IgD-negative memory B cell (primary cell): ENCODE data around the gene OBP2A. TPM values are rescaled to one million over a fixed set of nuclear protein-coding genes. Genes with fewer than 3 reads are reported as not detected.
"Not testable (repeated sequence)": the region's sequence is repeated elsewhere in the genome, so short reads cannot be mapped to it uniquely, and the experiment has no call there.

ENCODE experiments used
- H3K27ac Mint-ChIP-seq, 3 donors: one replicate each; pipeline ENCODE4 v1.8.0; 2020 to 2022; ENCODE audit warnings: mild to moderate bottlenecking in 3 of 3, mixed read lengths in 3 of 3, moderate library complexity in 1 of 3
- H3K27me3 Mint-ChIP-seq: one replicate; pipeline ENCODE4 v1.8.0; 2021; ENCODE audit warnings: mixed read lengths
- H3K36me3 Mint-ChIP-seq: one replicate; pipeline ENCODE4 v1.8.0; 2020; ENCODE audit warnings: mild to moderate bottlenecking, mixed read lengths
- H3K4me1 Mint-ChIP-seq, 3 donors: one replicate each; pipeline ENCODE4 v1.8.0; 2020 to 2022; ENCODE audit warnings: mixed read lengths in 3 of 3, mild to moderate bottlenecking in 1 of 3
- H3K4me3 Mint-ChIP-seq, 4 donors: one replicate each; pipeline ENCODE4 v1.8.0; 2020 to 2022; ENCODE audit warnings: mild to moderate bottlenecking in 4 of 4, mixed read lengths in 4 of 4, moderate library complexity in 3 of 4
- H3K9me3 Mint-ChIP-seq, 3 donors: one replicate each; pipeline ENCODE4 v1.8.0; 2020 to 2021; ENCODE audit warnings: mixed read lengths in 3 of 3, mild to moderate bottlenecking in 1 of 3
- polyA plus RNA-seq: library from polyadenylated mRNA; unstranded; fragments of 300-500 nt; fragmentation: Illumina TruSeq; gene quantifications from one replicate; pipeline ENCODE4 v1.2.3, GENCODE V29; 2021

OBP2A gene
- polyA plus RNA-seq, 1 donor from 2014 or later, result not detected

DNA sequence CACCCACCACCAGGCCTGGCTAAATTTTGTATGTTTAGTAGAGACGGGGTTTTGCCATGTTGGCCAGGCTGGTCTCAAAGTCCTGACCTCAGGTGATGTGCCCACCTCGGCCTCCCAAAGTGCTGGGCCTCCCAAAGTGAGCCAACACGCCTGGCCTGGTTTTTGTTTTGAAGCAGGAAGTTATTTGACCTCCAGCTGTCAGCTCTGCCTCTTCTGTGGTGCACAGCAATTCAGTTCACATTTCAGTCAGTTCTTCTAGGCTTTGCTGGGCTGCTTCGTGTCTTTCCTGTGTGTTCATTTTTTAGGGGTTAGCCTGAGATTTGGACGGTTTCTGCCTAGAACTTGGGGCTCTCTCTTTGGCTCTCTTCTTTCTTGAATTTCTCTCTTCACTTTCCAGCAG is 15.8 kb upstream of the OBP2A start:
- Mint-ChIP-seq H3K27me3 (peaks cover 18% of the 10 kb centered on the region), H3K9me3 (no peaks in the 10 kb centered on the region), H3K36me3 (no peaks in the 10 kb centered on the region), H3K27ac (peak overlapping the region in 1 of 3 donors; percentile 12), H3K4me1 (no peaks in the 10 kb centered on the region), H3K4me3 (no peak overlapping the region)

DNA sequence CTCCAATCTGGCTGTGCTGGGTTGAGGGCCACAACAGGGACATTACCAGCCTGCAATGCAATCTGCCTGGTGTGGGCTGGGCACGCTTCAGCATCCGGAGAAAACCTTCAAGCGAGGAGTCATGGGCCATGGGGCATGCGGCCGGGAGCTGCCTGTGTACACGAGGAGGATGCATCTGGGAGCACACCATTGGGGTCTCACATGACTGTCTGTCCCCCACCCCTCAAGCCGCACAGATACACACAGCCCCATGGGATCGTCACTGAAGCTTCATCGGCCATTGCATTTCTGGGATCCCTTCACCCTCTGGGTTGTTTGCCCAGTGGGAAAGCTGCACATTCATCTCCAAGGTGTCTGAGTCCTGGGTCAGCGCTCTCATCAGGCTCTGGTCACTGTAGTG is 14.8 kb upstream of the OBP2A start:
- Mint-ChIP-seq H3K9me3 (no peaks in the 10 kb centered on the region), H3K36me3 (no peaks in the 10 kb centered on the region), H3K4me1 (no peaks in the 10 kb centered on the region), H3K27ac (no peak overlapping the region), H3K4me3 (no peak overlapping the region), H3K27me3 (peaks cover 18% of the 10 kb centered on the region)

DNA sequence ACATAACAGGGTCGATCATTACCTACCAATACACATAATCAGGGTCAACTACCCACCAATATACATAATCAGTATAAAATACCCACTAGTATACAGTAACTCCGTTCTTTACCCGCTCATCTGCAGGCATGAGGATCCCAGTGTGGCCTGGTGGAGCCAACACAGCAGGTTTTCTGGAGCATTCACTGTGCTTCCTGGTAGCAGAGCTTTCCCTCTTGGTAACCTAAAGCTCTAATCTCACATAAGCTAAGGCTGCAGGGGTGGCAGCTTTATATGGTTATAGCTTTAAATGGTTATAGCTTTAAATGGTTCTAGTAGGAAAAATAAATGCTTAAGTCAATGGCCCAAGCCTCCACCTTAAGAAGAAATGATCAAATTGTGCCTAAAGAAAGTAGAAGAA is 12.8 kb upstream of the OBP2A start:
- H3K27me3 Mint-ChIP-seq, result peaks cover 26% of the 10 kb centered on the region
- H3K4me1 Mint-ChIP-seq, result no peaks in the 10 kb centered on the region
- H3K27ac Mint-ChIP-seq, result no peak overlapping the region
- H3K4me3 Mint-ChIP-seq, result no peak overlapping the region
- no peaks in the 10 kb centered on the region for H3K9me3 Mint-ChIP-seq
- H3K36me3 Mint-ChIP-seq, result no peaks in the 10 kb centered on the region

DNA sequence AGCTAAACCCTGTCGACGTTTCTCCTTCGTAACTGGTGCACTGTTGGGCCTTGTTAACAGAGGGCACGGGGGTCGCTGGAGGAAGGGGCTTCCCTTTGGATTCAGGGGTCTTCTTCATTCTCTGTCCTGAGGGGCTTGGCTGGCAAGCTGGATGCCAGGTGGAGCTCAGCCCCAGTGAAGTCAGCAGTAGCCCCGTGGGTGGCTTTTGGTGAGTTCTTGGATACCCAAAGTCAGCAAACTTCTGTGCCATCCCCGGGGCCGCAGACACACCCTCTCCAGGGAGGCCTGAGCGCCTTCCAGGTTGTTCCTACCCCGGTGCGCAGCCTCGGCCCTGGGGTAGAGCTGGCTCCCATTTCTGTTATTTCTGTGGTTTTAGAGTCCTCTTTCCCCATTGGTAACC is 12.3 kb upstream of the OBP2A start:
- no peak overlapping the region for H3K4me3 Mint-ChIP-seq
- H3K36me3 Mint-ChIP-seq, result no peaks in the 10 kb centered on the region
- H3K27me3 Mint-ChIP-seq, result peaks cover 26% of the 10 kb centered on the region
- H3K4me1 Mint-ChIP-seq, result no peaks in the 10 kb centered on the region
- H3K27ac Mint-ChIP-seq, result no peak overlapping the region
- H3K9me3 Mint-ChIP-seq, result no peaks in the 10 kb centered on the region

DNA sequence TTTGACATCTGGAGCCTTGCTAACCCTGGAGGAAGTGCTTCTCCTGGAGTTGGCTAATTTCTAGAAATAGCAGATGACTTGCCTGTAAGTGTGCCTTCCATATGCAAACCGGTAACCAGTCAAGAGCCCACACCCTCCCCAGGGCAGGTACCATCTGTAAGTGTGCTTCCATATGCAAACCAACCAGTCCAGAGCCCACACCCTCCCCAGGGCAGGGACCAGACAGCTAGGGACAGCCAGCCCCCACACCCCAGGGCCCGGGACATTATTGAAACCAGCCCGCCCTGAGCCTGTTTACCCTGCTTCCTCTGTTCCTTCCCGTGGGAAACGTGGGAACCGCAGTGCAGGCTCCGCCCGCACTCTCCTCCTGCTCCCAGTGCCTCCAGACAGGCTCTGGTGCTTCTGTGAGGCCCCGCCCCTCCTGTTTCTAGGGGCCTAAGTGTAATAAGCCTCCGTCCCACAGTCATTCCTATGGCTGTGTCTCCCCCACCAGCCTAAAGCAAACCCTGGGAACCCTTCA is 11.7 kb upstream of the OBP2A start:
- H3K9me3 Mint-ChIP-seq, H3K4me3 Mint-ChIP-seq, H3K36me3 Mint-ChIP-seq, H3K4me1 Mint-ChIP-seq: not testable (repeated sequence)
- Mint-ChIP-seq H3K27ac (peak overlapping the region in 1 of 3 donors; percentile 29), H3K27me3 (peaks cover 26% of the 10 kb centered on the region)

DNA sequence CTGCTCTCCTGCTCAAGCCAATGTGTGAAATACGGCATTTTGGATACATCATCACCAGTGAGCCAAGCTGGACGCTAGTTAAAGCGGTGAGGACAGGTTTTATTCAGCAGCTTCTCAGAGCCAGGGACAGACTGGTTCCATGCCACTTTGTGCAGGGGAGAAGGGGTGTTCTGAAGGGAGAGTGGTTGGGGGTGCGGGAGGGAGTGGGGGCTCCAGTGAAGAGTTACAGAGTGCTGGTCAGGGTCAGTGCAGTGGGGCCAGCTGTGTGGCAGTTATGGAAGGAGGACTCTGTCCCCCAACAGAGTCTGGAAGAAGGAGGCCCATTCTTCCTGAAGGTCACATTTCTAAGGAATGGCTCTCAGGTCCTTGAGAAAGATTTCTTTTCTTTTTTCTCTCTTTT is 11.1 kb upstream of the OBP2A start:
- H3K4me3 Mint-ChIP-seq, H3K4me1 Mint-ChIP-seq, H3K36me3 Mint-ChIP-seq, H3K27ac Mint-ChIP-seq, H3K9me3 Mint-ChIP-seq: not testable (repeated sequence)
- H3K27me3 Mint-ChIP-seq, result peaks cover 26% of the 10 kb centered on the region

DNA sequence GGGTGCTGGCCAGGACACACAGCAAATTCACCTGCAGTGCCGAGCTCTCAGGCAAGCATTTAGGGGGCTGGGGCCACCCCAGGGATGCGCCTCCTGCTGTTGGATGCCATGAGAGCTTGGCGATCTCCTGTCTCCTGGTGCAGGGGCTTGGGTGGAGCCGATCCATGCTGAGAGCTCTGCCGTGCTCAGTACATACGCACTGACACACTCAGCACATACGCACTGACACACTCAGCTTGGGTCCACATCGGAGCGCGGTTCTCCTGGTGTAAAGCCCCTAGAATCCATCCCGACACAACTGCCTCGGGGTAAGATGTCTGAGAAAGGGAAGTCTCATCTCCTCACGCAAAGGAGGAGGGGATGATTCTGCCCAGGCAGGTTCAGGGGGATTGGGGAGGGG is 10.3 kb upstream of the OBP2A start:
- not testable (repeated sequence) for H3K4me3 Mint-ChIP-seq, H3K4me1 Mint-ChIP-seq, H3K36me3 Mint-ChIP-seq, H3K27ac Mint-ChIP-seq, H3K9me3 Mint-ChIP-seq
- H3K27me3 Mint-ChIP-seq, result peaks cover 22% of the 10 kb centered on the region

DNA sequence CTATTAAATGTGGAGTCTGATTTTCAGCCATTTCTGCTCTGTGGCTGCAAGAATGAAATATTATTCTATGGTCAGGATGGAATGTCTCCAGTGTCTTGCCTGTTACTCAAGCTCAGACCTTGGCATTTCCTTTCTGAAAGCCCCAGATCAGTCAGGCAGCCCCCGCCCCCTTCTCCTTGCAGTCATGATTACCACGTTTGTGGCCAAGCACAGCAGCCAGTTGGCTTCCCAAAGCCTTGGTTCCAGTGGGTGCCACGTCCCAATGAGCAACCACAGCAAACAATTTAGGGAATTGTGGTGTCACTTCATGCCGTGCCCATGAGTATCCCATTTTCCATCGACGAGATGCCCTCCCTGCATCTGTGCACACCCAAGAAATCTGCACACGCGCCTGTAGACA is 9.7 kb upstream of the OBP2A start:
- Mint-ChIP-seq H3K27ac (no peak overlapping the region), H3K4me3 (no peak overlapping the region), H3K9me3 (no peaks in the 10 kb centered on the region), H3K4me1 (no peaks in the 10 kb centered on the region), H3K36me3 (no peaks in the 10 kb centered on the region), H3K27me3 (peaks cover 17% of the 10 kb centered on the region)

DNA sequence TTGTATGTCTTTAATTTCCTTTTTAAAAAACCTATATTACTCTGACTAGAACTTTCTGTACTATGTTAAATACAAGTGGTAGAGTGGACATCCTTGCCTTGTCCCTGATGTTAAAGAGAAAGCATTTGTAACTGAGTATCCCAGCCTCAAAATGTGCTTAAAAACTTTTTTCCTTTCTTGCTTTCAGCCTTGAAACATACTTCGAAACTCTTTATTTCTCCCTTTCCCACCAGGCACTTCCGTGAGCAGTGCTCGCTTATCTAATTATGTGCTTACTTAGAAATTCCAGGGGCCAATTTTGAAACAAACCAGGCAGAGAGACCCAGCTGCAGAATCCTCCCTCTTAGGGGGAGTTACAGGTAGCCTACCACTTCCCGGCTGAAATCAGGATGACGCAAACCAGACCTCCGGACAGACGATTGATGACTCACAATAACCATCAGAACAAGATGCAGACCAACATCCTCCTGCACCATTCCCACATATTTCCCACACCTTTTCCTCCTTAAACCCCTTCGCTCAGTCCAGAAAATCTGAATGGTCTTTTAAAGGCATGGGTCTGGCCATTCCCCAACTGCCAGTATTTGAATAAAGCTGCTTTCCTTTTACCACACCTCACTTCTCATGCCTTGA is 2.5 kb upstream of the OBP2A start:
- H3K27ac Mint-ChIP-seq, H3K4me3 Mint-ChIP-seq, H3K4me1 Mint-ChIP-seq, H3K27me3 Mint-ChIP-seq, H3K36me3 Mint-ChIP-seq, H3K9me3 Mint-ChIP-seq: not testable (repeated sequence)

DNA sequence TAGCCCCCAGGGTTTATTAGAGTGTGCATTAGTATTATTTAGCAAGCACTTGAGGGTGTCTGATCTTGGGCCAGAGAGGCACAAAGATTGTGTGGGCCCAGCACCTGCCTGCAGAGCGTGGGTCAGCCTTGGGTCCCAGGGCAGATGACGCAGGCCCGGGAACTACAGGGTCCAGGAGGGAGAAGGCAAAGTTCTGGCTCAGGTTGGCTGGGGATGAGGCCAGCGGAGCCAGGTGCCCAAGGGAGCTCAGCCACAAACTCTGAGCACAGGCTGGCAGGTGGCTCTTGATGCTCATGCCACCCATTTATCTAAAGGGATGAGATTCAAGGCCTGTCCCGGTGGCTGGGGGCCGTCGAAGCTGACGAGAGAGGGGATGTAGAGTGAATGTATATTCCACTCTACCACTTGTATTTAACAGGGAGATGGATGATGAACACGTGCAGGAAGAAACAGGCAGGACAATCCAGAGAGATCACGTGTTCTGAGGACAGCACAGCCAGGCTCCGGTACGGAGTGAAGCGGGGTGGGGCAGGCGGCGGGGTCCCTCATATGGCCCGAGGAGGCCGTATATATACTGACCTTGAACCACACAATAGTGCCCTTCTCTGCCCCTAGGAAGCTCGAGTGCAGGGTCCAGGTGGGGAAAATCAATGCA is 818 bp upstream of the OBP2A start:
- H3K9me3 Mint-ChIP-seq, result peaks cover 0 to 2% (median 0%) of the 10 kb centered on the region in 3 donors
- H3K27ac Mint-ChIP-seq, result no peak overlapping the region
- H3K4me3 Mint-ChIP-seq, result peak overlapping the region in 1 of 4 donors; percentile 72
- H3K4me1 Mint-ChIP-seq, result no peaks in the 10 kb centered on the region
- H3K27me3 Mint-ChIP-seq, result peaks cover 9% of the 10 kb centered on the region
- peaks cover 2% of the 10 kb centered on the region for H3K36me3 Mint-ChIP-seq

DNA sequence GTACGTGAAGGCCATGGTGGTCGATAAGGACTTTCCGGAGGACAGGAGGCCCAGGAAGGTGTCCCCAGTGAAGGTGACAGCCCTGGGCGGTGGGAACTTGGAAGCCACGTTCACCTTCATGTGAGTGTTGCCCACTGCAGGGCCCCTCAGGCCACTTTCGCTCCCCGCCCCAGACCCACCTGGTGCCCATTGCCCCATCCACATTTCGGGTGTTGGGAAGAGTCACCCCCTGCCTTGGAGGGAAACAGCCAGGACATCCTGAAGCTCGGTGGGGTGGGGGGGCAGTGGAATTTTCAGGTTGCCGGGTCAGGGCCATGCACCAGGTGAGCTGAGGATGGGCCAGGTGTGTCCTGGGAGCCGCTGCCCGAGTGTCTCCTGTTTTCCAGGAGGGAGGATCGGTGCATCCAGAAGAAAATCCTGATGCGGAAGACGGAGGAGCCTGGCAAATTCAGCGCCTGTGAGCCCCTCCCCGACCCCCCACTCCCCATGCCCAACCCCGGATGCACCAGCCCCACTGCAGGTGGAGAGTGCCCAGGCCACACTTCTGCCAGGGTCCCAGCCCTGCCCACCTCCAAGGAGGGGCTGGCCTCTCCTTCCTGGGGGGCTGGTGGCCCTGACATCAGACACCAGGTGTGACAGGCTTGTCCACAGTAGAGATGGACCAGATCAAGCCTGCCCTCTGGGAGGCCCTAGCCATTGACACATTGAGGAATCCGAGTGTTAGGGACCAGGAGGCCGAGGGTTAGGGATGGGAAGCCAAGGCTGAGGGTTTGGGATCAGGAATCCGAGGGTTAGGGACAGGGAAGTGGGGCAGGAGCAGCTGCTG is 1.1 kb downstream of the OBP2A start:
- not testable (repeated sequence) for H3K27ac Mint-ChIP-seq, H3K4me3 Mint-ChIP-seq, H3K27me3 Mint-ChIP-seq, H3K36me3 Mint-ChIP-seq, H3K4me1 Mint-ChIP-seq, H3K9me3 Mint-ChIP-seq

DNA sequence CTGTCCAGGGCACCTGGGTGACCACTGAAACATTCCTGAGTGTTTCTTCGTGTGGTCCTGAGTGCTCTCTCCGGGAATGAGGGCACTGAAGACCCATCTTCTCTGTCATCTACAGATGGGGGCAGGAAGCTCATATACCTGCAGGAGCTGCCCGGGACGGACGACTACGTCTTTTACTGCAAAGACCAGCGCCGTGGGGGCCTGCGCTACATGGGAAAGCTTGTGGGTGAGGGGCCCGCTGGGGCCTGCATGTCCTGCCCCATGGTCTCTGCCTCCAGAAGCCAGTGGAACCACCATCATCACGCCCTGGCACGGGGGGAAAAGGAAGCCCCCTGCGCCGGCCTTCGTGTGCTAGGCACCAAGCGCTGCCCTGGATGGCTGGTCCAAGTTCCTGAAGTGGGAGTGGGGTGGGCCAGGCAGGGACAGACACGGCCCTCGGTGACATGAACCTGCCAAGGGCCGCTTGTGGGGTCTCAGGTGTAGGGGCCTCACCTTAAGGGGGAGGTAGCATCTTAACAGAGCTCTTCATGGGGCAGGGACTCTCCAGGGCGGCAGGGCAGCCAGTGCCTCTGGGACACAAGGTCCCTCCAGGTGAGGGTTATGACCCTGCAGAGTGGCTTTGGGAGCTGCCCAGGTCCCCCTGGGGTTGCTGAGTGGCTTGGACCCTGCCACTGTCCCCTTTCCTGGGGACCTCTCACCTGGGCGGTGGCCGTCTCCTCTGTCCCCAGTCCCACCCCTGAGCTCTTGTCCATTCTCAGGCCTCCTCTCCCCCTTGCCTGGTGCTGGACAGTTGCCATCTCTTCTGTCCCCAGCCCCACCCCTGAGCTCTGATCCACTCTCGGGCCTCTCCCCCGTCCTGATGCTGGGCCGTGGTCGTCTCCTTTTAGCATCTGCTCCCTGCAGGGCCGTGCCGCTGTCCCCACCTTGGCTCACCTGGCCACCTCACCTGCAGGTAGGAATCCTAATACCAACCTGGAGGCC is 2.1 kb downstream of the OBP2A start:
- H3K4me1 Mint-ChIP-seq, result no peaks in the 10 kb centered on the region
- peaks cover 0 to 2% (median 0%) of the 10 kb centered on the region in 3 donors for H3K9me3 Mint-ChIP-seq
- H3K27ac Mint-ChIP-seq, result no peak overlapping the region
- H3K27me3 Mint-ChIP-seq, result peaks cover 7% of the 10 kb centered on the region
- no peak overlapping the region for H3K4me3 Mint-ChIP-seq
- H3K36me3 Mint-ChIP-seq, result peaks cover 2% of the 10 kb centered on the region

DNA sequence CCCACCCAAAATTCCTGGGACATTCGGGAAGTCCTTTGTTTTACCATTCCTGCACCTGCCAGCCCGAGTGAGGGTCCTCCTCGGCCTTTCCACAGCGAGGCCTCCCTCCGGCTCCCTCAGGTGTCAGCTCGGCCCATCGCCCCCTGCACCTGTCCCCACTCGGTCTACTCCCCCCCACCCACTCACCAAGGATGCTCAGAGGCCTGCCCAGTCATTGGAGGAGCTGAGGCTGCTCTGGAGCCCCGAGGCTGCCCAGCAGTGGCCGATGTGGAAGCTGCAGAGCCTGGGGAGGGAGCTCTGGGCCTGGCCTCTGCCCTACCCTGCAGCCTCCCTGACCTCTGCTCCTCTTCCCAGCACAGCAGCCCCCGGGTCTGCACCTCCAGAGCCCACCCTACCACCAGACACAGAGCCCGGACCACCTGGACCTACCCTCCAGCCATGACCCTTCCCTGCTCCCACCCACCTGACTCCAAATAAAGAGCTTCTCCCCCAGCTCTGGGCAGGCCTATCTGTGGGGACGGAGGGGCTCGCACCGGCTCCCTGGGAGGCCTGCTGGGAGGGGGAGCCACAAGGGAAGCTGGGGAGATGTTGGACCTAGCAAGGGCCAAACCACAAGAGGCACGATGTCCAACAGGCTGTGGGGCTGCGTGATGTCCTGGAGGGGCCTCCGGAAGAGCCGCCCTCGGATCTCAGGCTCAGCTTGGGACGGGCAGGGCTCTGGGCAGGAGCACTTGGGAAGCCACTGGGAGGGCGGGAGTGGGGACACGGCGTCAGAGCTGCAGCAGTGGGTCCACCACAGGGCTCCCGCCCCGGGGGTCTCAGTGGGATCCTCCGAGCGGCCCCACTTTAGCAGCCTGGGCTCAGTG is 3.8 kb downstream of the OBP2A start:
- H3K27me3 Mint-ChIP-seq, H3K4me3 Mint-ChIP-seq, H3K4me1 Mint-ChIP-seq, H3K9me3 Mint-ChIP-seq, H3K27ac Mint-ChIP-seq, H3K36me3 Mint-ChIP-seq: not testable (repeated sequence)

DNA sequence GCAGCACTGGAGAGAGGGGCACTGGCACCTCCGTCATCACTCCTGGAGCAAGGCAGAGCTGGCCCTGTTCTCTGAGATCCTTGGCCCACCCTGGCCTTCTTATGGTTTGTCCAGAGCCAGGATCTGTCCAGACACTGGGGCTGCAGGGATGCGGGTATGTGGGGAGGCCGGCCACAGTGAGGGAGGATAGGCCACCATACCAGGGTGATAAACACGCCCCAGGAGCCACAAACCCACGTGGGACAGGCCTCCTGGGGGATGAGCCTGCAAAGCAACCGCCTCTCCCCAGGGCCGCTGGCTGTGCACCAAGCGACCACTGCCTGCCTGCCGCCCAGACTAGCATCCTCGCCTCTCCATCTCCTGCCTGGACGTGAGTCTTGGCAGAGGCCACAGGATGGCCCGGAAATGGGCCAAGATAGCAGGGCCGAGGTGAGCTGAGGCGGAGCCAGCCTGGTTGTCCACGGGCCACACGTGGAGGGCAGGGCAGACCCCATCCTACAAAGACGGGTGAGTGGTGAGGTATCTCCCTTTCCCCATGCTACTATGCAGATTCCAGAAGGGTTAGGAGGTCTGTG is 4.5 kb downstream of the OBP2A start:
- Mint-ChIP-seq H3K27me3 (no peaks in the 10 kb centered on the region), H3K27ac (no peak overlapping the region), H3K9me3 (peaks cover 0 to 7% (median 0%) of the 10 kb centered on the region in 3 donors), H3K4me1 (no peaks in the 10 kb centered on the region), H3K36me3 (peaks cover 5% of the 10 kb centered on the region), H3K4me3 (no peak overlapping the region)
